Neural cell (in vitro differentiated cells): ENCODE measurements around the gene PXDN. TPM values are rescaled to one million over a fixed set of nuclear protein-coding genes. Genes with fewer than 3 reads are reported as not detected.

Experiments used
- H2AFZ ChIP-seq: fragments of 200-600, 300-800 bp; sonication (generic), shearing (Covaris generic); 2 replicates; pipeline ENCODE4 v1.6.0; 2014; ENCODE audit warnings: low read depth, mild to moderate bottlenecking, antibody characterized with exemption, low read length, moderate library complexity
- H3F3A ChIP-seq: fragments of 200-600 bp; shearing (Covaris generic); 2 replicates; pipeline ENCODE4 v1.6.1; 2016; ENCODE audit warnings: mild to moderate bottlenecking, moderate library complexity, mixed read lengths, antibody characterized with exemption, low read length; ENCODE audit not compliant: insufficient read depth, poor library complexity, severe bottlenecking
- H3K27ac ChIP-seq: fragments of 200-600, 300-800 bp; sonication (generic), shearing (Covaris generic); 2 replicates; pipeline ENCODE4 v1.5.1; 2014; ENCODE audit warnings: mild to moderate bottlenecking, low read length, moderate library complexity
- H3K27me3 ChIP-seq: fragments of 300-800, 200-600 bp; sonication (generic), shearing (Covaris generic); 2 replicates; pipeline ENCODE4 v1.6.0; 2014; ENCODE audit warnings: mild to moderate bottlenecking, low read depth, low read length, moderate library complexity; ENCODE audit not compliant: insufficient read depth
- H3K36me3 ChIP-seq: fragments of 300-800, 200-600 bp; sonication (generic), shearing (Covaris generic); 2 replicates; pipeline ENCODE4 v1.5.1; 2014; ENCODE audit warnings: mild to moderate bottlenecking, antibody characterized with exemption, low read length, moderate library complexity; ENCODE audit not compliant: insufficient read depth
- H3K4me2 ChIP-seq: fragments of 300-800, 200-600 bp; sonication (generic), shearing (Covaris generic); 2 replicates; pipeline ENCODE4 v1.6.0; 2014; ENCODE audit warnings: mild to moderate bottlenecking, low read length
- H3K4me3 ChIP-seq: fragments of 300-800, 200-600 bp; sonication (generic), shearing (Covaris generic); 2 replicates; pipeline ENCODE4 v1.5.1; 2014; ENCODE audit warnings: mild to moderate bottlenecking, low read length, moderate library complexity
- H3K79me2 ChIP-seq: fragments of 200-600 bp; shearing (Covaris generic); replicated peaks from 2 replicates; pipeline ENCODE4 v1.6.0; 2014; ENCODE audit warnings: mild to moderate bottlenecking, low read length, moderate library complexity; ENCODE audit not compliant: insufficient read depth
- H3K9ac ChIP-seq: fragments of 300-800, 200-600 bp; sonication (generic), shearing (Covaris generic); 2 replicates; pipeline ENCODE4 v1.6.1; 2016; ENCODE audit warnings: mild to moderate bottlenecking, low read length, mixed read lengths
- H3K9me2 ChIP-seq: fragments of 200-600 bp; shearing (Covaris generic); 2 replicates; pipeline ENCODE4 v1.6.1; 2016; ENCODE audit warnings: mild to moderate bottlenecking, low read length, mixed read lengths; ENCODE audit not compliant: insufficient read depth
- H3K9me3 ChIP-seq: fragments of 200-600, 300-800 bp; sonication (generic), shearing (Covaris generic); 2 replicates; pipeline ENCODE4 v1.6.1; 2016; ENCODE audit warnings: mild to moderate bottlenecking, mixed run types, low read length, moderate library complexity, mixed read lengths
- H4K20me1 ChIP-seq: fragments of 200-600 bp; shearing (Covaris generic); 2 replicates; pipeline ENCODE4 v1.6.1; 2016; ENCODE audit warnings: mild to moderate bottlenecking, mixed run types; ENCODE audit not compliant: insufficient read depth
- CTCF ChIP-seq: fragments of 450-650 bp; IDR thresholded peaks from 2 replicates; pipeline ENCODE4 v1.5.1; 2014; ENCODE audit warnings: antibody characterized with exemption, mild to moderate bottlenecking, moderate library complexity; ENCODE audit not compliant: poor library complexity, severe bottlenecking
- EP300 ChIP-seq: fragments of 450-650 bp; conservative IDR thresholded peaks from 2 replicates; pipeline ENCODE4 v1.6.1; 2014; ENCODE audit warnings: antibody characterized with exemption, mild to moderate bottlenecking, moderate library complexity; ENCODE audit not compliant: poor library complexity, severe bottlenecking
- EZH2 ChIP-seq: fragments of 200-600, 300-800 bp; shearing (Covaris generic), sonication (generic); IDR thresholded peaks from 2 replicates; pipeline ENCODE4 v1.6.1; 2014; ENCODE audit warnings: antibody characterized with exemption, low read length, borderline replicate concordance, mild to moderate bottlenecking; ENCODE audit not compliant: insufficient read depth, poor library complexity, severe bottlenecking
- MXI1 ChIP-seq: fragments of 450-650 bp; conservative IDR thresholded peaks from 2 replicates; pipeline ENCODE4 v1.6.1; 2014; ENCODE audit warnings: antibody characterized with exemption, mild to moderate bottlenecking; ENCODE audit not compliant: poor library complexity, severe bottlenecking
- POLR2AphosphoS5 ChIP-seq: IDR thresholded peaks from 2 replicates; pipeline ENCODE4 v1.6.1; 2012
- RAD21 ChIP-seq: fragments of 450-650 bp; conservative IDR thresholded peaks from 2 replicates; pipeline ENCODE4 v1.6.1; 2014; ENCODE audit warnings: antibody characterized with exemption, mild to moderate bottlenecking, moderate library complexity
- SMC3 ChIP-seq: fragments of 450-650 bp; conservative IDR thresholded peaks from 2 replicates; pipeline ENCODE4 v1.6.1; 2014; ENCODE audit warnings: antibody characterized with exemption, mild to moderate bottlenecking, moderate library complexity; ENCODE audit not compliant: poor library complexity
- TAF1 ChIP-seq: IDR thresholded peaks from 2 replicates; pipeline ENCODE4 v1.6.1; 2012; ENCODE audit warnings: low read depth
- polyA plus RNA-seq: library from polyadenylated mRNA; depleted of rRNA; stranded (reverse); fragments of >200 nt; gene quantifications from 2 replicates; pipeline ENCODE4 v1.2.3, GENCODE V29; 2014
- TF ChIP-seq, protein P1 (sequence below): IDR thresholded peaks from 2 replicates; pipeline ENCODE4 v1.6.1; 2012; ENCODE audit warnings: borderline replicate concordance

Gene PXDN
- polyA plus RNA-seq, 1 donor from 2014 or later = 181 TPM

DNA sequence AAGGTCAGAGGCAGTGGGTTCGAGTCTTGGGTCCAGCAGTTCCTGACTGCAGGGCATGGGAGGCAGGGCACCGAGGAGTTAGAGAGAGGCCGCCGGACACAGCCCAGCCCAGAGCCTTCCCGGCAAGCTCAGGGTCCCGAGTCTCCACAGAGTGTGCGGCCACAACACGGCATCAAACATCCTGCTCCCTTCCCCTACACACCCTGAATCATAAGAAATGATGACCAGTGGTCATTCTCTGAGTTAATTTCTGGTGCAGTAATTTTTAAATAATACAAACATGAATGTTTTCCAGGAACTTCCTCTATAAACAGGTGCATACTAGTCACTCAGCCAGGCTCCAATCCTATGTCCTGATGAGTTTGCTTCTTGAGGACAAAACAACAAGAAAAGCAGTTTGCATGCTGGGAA lies 118.0 kb downstream of the PXDN start:
- no peak overlapping the region for H3K4me2 ChIP-seq
- TF ChIP-seq TAF1 = no peak
- TF ChIP-seq SMC3 = no peak
- H3K9me3 ChIP-seq = no peaks in the 10 kb centered on the region
- H3K79me2 ChIP-seq = no peaks in the 10 kb centered on the region
- H2AFZ ChIP-seq = no peak overlapping the region
- no peaks in the 10 kb centered on the region for H4K20me1 ChIP-seq
- no peaks in the 10 kb centered on the region for H3F3A ChIP-seq
- H3K4me3 ChIP-seq = no peak overlapping the region
- H3K9me2 ChIP-seq = no peaks in the 10 kb centered on the region
- H3K27me3 ChIP-seq = no peaks in the 10 kb centered on the region
- no peak overlapping the region for H3K27ac ChIP-seq
- H3K36me3 ChIP-seq = peaks cover 8% of the 10 kb centered on the region
- no peak overlapping the region for H3K9ac ChIP-seq

DNA sequence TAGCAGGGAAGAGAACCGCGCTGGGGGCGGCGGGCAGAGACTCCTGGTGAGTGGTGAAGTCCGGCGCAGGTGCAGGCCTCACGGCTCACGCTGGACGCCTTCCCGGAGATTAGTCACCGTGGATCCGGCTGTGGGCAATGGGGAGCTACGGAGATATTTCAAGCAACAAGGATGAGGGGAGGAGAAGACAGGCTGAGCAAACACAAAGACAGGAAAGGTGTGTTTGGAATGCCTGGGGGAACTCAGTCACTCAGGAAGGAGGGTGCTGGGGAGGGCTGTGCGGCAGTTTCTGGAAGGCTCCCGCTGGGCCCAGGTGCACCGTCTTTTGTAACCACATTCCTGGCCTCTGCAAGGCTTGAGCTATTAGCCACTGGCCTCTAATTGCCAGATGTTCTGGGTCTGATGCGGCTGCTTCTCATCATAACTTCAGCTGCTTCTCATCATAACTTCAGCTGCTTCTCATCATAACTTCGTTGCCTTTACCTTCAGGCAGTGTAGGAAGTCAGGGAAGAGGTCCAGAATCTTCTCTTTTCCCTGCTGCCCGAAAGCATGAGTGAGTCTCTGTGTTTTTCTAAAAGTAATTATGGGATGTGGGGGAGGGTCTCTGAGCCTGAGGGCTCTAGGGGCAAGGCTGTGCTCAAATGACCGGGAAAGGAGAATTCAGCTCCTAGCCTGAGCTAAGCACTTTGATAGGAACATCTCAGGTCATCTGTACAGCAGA lies 118.9 kb downstream of the PXDN start:
- H4K20me1 ChIP-seq = no peaks in the 10 kb centered on the region
- H3K36me3 ChIP-seq = peaks cover 8% of the 10 kb centered on the region
- TF ChIP-seq CTCF = no peak
- TF ChIP-seq POLR2AphosphoS5 = no peak
- no peak for TF ChIP-seq TAF1
- no peak for TF ChIP-seq EZH2
- TF ChIP-seq, protein P1, sequence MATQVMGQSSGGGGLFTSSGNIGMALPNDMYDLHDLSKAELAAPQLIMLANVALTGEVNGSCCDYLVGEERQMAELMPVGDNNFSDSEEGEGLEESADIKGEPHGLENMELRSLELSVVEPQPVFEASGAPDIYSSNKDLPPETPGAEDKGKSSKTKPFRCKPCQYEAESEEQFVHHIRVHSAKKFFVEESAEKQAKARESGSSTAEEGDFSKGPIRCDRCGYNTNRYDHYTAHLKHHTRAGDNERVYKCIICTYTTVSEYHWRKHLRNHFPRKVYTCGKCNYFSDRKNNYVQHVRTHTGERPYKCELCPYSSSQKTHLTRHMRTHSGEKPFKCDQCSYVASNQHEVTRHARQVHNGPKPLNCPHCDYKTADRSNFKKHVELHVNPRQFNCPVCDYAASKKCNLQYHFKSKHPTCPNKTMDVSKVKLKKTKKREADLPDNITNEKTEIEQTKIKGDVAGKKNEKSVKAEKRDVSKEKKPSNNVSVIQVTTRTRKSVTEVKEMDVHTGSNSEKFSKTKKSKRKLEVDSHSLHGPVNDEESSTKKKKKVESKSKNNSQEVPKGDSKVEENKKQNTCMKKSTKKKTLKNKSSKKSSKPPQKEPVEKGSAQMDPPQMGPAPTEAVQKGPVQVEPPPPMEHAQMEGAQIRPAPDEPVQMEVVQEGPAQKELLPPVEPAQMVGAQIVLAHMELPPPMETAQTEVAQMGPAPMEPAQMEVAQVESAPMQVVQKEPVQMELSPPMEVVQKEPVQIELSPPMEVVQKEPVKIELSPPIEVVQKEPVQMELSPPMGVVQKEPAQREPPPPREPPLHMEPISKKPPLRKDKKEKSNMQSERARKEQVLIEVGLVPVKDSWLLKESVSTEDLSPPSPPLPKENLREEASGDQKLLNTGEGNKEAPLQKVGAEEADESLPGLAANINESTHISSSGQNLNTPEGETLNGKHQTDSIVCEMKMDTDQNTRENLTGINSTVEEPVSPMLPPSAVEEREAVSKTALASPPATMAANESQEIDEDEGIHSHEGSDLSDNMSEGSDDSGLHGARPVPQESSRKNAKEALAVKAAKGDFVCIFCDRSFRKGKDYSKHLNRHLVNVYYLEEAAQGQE = no peak
- TF ChIP-seq EP300 = no peak
- no peak for TF ChIP-seq SMC3
- H3K27me3 ChIP-seq = no peaks in the 10 kb centered on the region
- no peak overlapping the region for H3K4me2 ChIP-seq
- H3K9me2 ChIP-seq = no peaks in the 10 kb centered on the region
- H3K27ac ChIP-seq = no peak overlapping the region
- H2AFZ ChIP-seq = no peak overlapping the region
- H3K9me3 ChIP-seq = no peaks in the 10 kb centered on the region
- no peak overlapping the region for H3K4me3 ChIP-seq
- H3K79me2 ChIP-seq = no peaks in the 10 kb centered on the region
- no peaks in the 10 kb centered on the region for H3F3A ChIP-seq
- H3K9ac ChIP-seq = no peak overlapping the region

DNA sequence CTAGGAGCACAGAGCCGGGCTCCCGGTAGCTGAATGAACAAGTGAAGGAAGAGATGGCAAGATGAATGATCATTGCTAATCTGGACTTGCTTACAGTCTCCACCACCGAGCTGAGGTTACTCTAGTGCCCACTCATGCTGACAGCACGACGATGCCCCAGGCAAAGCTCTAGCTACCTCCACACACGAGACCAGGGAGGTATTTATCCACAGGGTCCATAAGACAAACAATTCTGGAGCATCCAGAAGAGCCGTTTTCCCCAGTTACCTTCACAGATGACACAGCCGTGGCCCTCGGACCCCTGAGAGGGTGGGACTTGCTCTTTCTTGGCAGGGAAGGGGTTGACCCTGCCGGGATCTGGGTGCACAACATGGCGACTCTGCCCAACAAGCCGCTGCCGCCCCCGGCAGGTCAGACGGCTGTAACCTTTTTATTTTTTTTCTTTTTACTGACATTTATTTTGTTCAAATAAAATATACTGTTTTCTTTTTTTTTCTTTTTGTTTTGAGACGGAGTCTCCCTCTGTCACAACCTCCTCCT lies 120.3 kb downstream of the PXDN start:
- H3K36me3 ChIP-seq = peaks cover 2% of the 10 kb centered on the region
- no peak overlapping the region for H3K4me2 ChIP-seq
- H3K79me2 ChIP-seq = no peaks in the 10 kb centered on the region
- TF ChIP-seq SMC3 = no peak
- TF ChIP-seq EZH2 = no peak
- TF ChIP-seq, protein P1 = no peak
- no peak for TF ChIP-seq TAF1
- TF ChIP-seq MXI1 = no peak
- no peak for TF ChIP-seq EP300
- TF ChIP-seq POLR2AphosphoS5 = no peak
- TF ChIP-seq RAD21 = no peak
- no peak for TF ChIP-seq CTCF
- H3K9me2 ChIP-seq = no peaks in the 10 kb centered on the region
- no peaks in the 10 kb centered on the region for H3K9me3 ChIP-seq
- no peak overlapping the region for H3K27ac ChIP-seq
- no peaks in the 10 kb centered on the region for H4K20me1 ChIP-seq
- no peak overlapping the region for H2AFZ ChIP-seq
- no peaks in the 10 kb centered on the region for H3F3A ChIP-seq
- no peaks in the 10 kb centered on the region for H3K27me3 ChIP-seq
- H3K9ac ChIP-seq = no peak overlapping the region
- H3K4me3 ChIP-seq = no peak overlapping the region
